ENCODE measurements around the gene ATP5F1C.
"Not testable (repeated sequence)": the region's sequence is repeated elsewhere in the genome, so short reads cannot be mapped to it uniquely, and the experiment has no call there.

Gene ATP5F1C

GRCh38 chr10:7795605-7796004 is 7.6 kb downstream of the ATP5F1C start:
- Histone ChIP-seq H3K4me3 (ENCODE audit: low read length) (no peak overlapping the region), H3K36me3 (ENCODE audit: insufficient read depth, low read length) (peaks cover 47% of the 10 kb centered on the region)

GRCh38 chr10:7797582-7797981 is 9.6 kb downstream of the ATP5F1C start:
- Histone ChIP-seq H3K4me1 (ENCODE audit: insufficient read depth, low read length) (no peaks in the 10 kb centered on the region), H3K27me3 (ENCODE audit: insufficient read depth, low read length) (no peaks in the 10 kb centered on the region), H3K36me3 (ENCODE audit: insufficient read depth, low read length) (peaks cover 64% of the 10 kb centered on the region), H3K9ac (ENCODE audit: low read depth, low read length) (no peak overlapping the region), H3K9me3 (ENCODE audit: insufficient read depth, low read depth, low read length) (no peaks in the 10 kb centered on the region), H3K27ac (ENCODE audit: low read depth, low read length) (no peak overlapping the region), H3K4me3 (ENCODE audit: low read length) (no peak overlapping the region)
- 92% methylated on average over 6 of the region's 6 CpGs for WGBS

More at GRCh38 chr10:7795605-7796004, 7.6 kb downstream of the ATP5F1C start:
- Histone ChIP-seq H3K27me3 (ENCODE audit: insufficient read depth, low read length) (no peaks in the 10 kb centered on the region), H3K9ac (ENCODE audit: low read depth, low read length) (no peak overlapping the region), H3K4me1 (ENCODE audit: insufficient read depth, low read length) (no peaks in the 10 kb centered on the region), H3K27ac (ENCODE audit: low read depth, low read length) (no peak overlapping the region), H3K9me3 (ENCODE audit: insufficient read depth, low read depth, low read length) (no peaks in the 10 kb centered on the region)
- WGBS: 92% methylated on average over 3 of the region's 4 CpGs

- no peaks in the 10 kb centered on the region for H3K27me3 ChIP-seq (ENCODE audit: insufficient read depth, low read length)
- peaks cover 90% of the 10 kb centered on the region for H3K36me3 ChIP-seq (ENCODE audit: insufficient read depth, low read length)
- 93% methylated on average over 4 of the region's 4 CpGs for WGBS
- H3K9me3 ChIP-seq (ENCODE audit: insufficient read depth, low read depth, low read length): no peaks in the 10 kb centered on the region
- no peak overlapping the region for H3K9ac ChIP-seq (ENCODE audit: low read depth, low read length)
- H3K4me3 ChIP-seq (ENCODE audit: low read length): no peak overlapping the region
- H3K27ac ChIP-seq (ENCODE audit: low read depth, low read length): no peak overlapping the region
- no peaks in the 10 kb centered on the region for H3K4me1 ChIP-seq (ENCODE audit: insufficient read depth, low read length)
These were observed 14.6 kb downstream of the ATP5F1C start for GRCh38 chr10:7802606-7803005.

- WGBS: 94% methylated on average over 6 of the region's 6 CpGs
- H3K4me1 ChIP-seq (ENCODE audit: insufficient read depth, low read length): no peaks in the 10 kb centered on the region
- no peak overlapping the region for H3K4me3 ChIP-seq (ENCODE audit: low read length)
- no peak overlapping the region for H3K9ac ChIP-seq (ENCODE audit: low read depth, low read length)
- no peak overlapping the region for H3K27ac ChIP-seq (ENCODE audit: low read depth, low read length)
- H3K27me3 ChIP-seq (ENCODE audit: insufficient read depth, low read length): no peaks in the 10 kb centered on the region
- H3K36me3 ChIP-seq (ENCODE audit: insufficient read depth, low read length): peaks cover 87% of the 10 kb centered on the region
- H3K9me3 ChIP-seq (ENCODE audit: insufficient read depth, low read depth, low read length): no peaks in the 10 kb centered on the region
These were observed 16.2 kb downstream of the ATP5F1C start for GRCh38 chr10:7804216-7804615.

GRCh38 chr10:7804741-7805140 is 16.8 kb downstream of the ATP5F1C start:
- whole genome bisulfite sequencing: 47% methylated on average over 2 of the region's 2 CpGs
- peaks cover 82% of the 10 kb centered on the region for H3K36me3 ChIP-seq (ENCODE audit: insufficient read depth, low read length)
- no peaks in the 10 kb centered on the region for H3K27me3 ChIP-seq (ENCODE audit: insufficient read depth, low read length)
- H3K4me1 ChIP-seq (ENCODE audit: insufficient read depth, low read length): no peaks in the 10 kb centered on the region
- no peak overlapping the region for H3K9ac ChIP-seq (ENCODE audit: low read depth, low read length)
- H3K27ac ChIP-seq (ENCODE audit: low read depth, low read length): no peak overlapping the region
- H3K4me3 ChIP-seq (ENCODE audit: low read length): no peak overlapping the region
- no peaks in the 10 kb centered on the region for H3K9me3 ChIP-seq (ENCODE audit: insufficient read depth, low read depth, low read length)

- H3K27ac ChIP-seq (ENCODE audit: low read depth, low read length): no peak overlapping the region
- H3K36me3 ChIP-seq (ENCODE audit: insufficient read depth, low read length): peaks cover 45% of the 10 kb centered on the region
- H3K4me1 ChIP-seq (ENCODE audit: insufficient read depth, low read length): no peaks in the 10 kb centered on the region
- 97% methylated on average over 3 of the region's 4 CpGs for WGBS
- H3K27me3 ChIP-seq (ENCODE audit: insufficient read depth, low read length): no peaks in the 10 kb centered on the region
- no peak overlapping the region for H3K9ac ChIP-seq (ENCODE audit: low read depth, low read length)
- H3K4me3 ChIP-seq (ENCODE audit: low read length): no peak overlapping the region
- no peaks in the 10 kb centered on the region for H3K9me3 ChIP-seq (ENCODE audit: insufficient read depth, low read depth, low read length)
These were observed 20.8 kb downstream of the ATP5F1C start for GRCh38 chr10:7808686-7809267.

- H3K9ac ChIP-seq (ENCODE audit: low read depth, low read length): no peak overlapping the region
- 90% methylated on average over 7 of the region's 7 CpGs for WGBS
- H3K27ac ChIP-seq (ENCODE audit: low read depth, low read length): no peak overlapping the region
- H3K36me3 ChIP-seq (ENCODE audit: insufficient read depth, low read length): peaks cover 30% of the 10 kb centered on the region
- H3K4me3 ChIP-seq (ENCODE audit: low read length): no peak overlapping the region
- H3K9me3 ChIP-seq (ENCODE audit: insufficient read depth, low read depth, low read length): no peaks in the 10 kb centered on the region
- no peaks in the 10 kb centered on the region for H3K4me1 ChIP-seq (ENCODE audit: insufficient read depth, low read length)
- H3K27me3 ChIP-seq (ENCODE audit: insufficient read depth, low read length): no peaks in the 10 kb centered on the region
These were observed 22.5 kb downstream of the ATP5F1C start for GRCh38 chr10:7810443-7810842.

- H3K4me3 ChIP-seq (ENCODE audit: low read length): no peak overlapping the region
- 90% methylated on average over 3 of the region's 5 CpGs for WGBS
- H3K9ac ChIP-seq (ENCODE audit: low read depth, low read length): no peak overlapping the region
- H3K36me3 ChIP-seq (ENCODE audit: insufficient read depth, low read length): peaks cover 27% of the 10 kb centered on the region
- no peaks in the 10 kb centered on the region for H3K27me3 ChIP-seq (ENCODE audit: insufficient read depth, low read length)
- H3K27ac ChIP-seq (ENCODE audit: low read depth, low read length): no peak overlapping the region
- H3K9me3 ChIP-seq (ENCODE audit: insufficient read depth, low read depth, low read length): no peaks in the 10 kb centered on the region
- H3K4me1 ChIP-seq (ENCODE audit: insufficient read depth, low read length): no peaks in the 10 kb centered on the region
These were observed 23.0 kb downstream of the ATP5F1C start for GRCh38 chr10:7811000-7811399.

- not testable (repeated sequence) for H3K4me3 ChIP-seq (ENCODE audit: low read length); H3K9ac ChIP-seq (ENCODE audit: low read depth, low read length); H3K9me3 ChIP-seq (ENCODE audit: insufficient read depth, low read depth, low read length); H3K27ac ChIP-seq (ENCODE audit: low read depth, low read length); H3K4me1 ChIP-seq (ENCODE audit: insufficient read depth, low read length); H3K27me3 ChIP-seq (ENCODE audit: insufficient read depth, low read length)
- WGBS: 83% methylated on average over 7 of the region's 7 CpGs
- peaks cover 20% of the 10 kb centered on the region for H3K36me3 ChIP-seq (ENCODE audit: insufficient read depth, low read length)
These were observed 23.8 kb downstream of the ATP5F1C start for GRCh38 chr10:7811743-7812142.

- 60% methylated on average over 3 of the region's 3 CpGs for WGBS
- Histone ChIP-seq H3K36me3 (ENCODE audit: insufficient read depth, low read length) (peaks cover 3% of the 10 kb centered on the region; the same call in 1 of the 2 replicates), H3K27ac (ENCODE audit: low read depth, low read length) (no peak overlapping the region), H3K9me3 (ENCODE audit: insufficient read depth, low read depth, low read length) (no peaks in the 10 kb centered on the region), H3K9ac (ENCODE audit: low read depth, low read length) (no peak overlapping the region), H3K4me1 (ENCODE audit: insufficient read depth, low read length) (0 out of 2 replicates have a peak, but pooled peaks cover 6% of the 10 kb centered on the region), H3K27me3 (ENCODE audit: insufficient read depth, low read length) (peaks cover 6% of the 10 kb centered on the region; the same call in 1 of the 2 replicates), H3K4me3 (ENCODE audit: low read length) (no peak overlapping the region)
These were observed 25.5 kb downstream of the ATP5F1C start for GRCh38 chr10:7813481-7813880.

GRCh38 chr10:7817576-7817975 is 29.6 kb downstream of the ATP5F1C start:
- Histone ChIP-seq H3K27me3 (ENCODE audit: insufficient read depth, low read length) (peaks cover 6% of the 10 kb centered on the region; the same call in 1 of the 2 replicates), H3K9ac (ENCODE audit: low read depth, low read length) (peak overlapping the region; percentile 72), H3K4me1 (ENCODE audit: insufficient read depth, low read length) (peaks cover 14% of the 10 kb centered on the region; the same call in 1 of the 2 replicates), H3K4me3 (ENCODE audit: low read length) (peak overlapping the region; percentile 100), H3K27ac (ENCODE audit: low read depth, low read length) (no peak overlapping the region; the same call in 1 of the 2 replicates), H3K9me3 (ENCODE audit: insufficient read depth, low read depth, low read length) (no peaks in the 10 kb centered on the region), H3K36me3 (ENCODE audit: insufficient read depth, low read length) (peaks cover 8% of the 10 kb centered on the region; the same call in 1 of the 2 replicates)
- WGBS: 15% methylated on average over 11 of the region's 12 CpGs

GRCh38 chr10:7817984-7818294 is 30.0 kb downstream of the ATP5F1C start:
- H3K9me3 ChIP-seq (ENCODE audit: insufficient read depth, low read depth, low read length): no peaks in the 10 kb centered on the region
- peaks cover 10% of the 10 kb centered on the region; the same call in 1 of the 2 replicates for H3K36me3 ChIP-seq (ENCODE audit: insufficient read depth, low read length)
- H3K4me1 ChIP-seq (ENCODE audit: insufficient read depth, low read length): peaks cover 14% of the 10 kb centered on the region; the same call in 1 of the 2 replicates
- no peak overlapping the region; the same call in 1 of the 2 replicates for H3K27ac ChIP-seq (ENCODE audit: low read depth, low read length)
- under 1% methylated on average over 10 of the region's 10 CpGs for WGBS
- H3K4me3 ChIP-seq (ENCODE audit: low read length): peak overlapping the region; percentile 100
- H3K9ac ChIP-seq (ENCODE audit: low read depth, low read length): peak overlapping the region; percentile 72
- H3K27me3 ChIP-seq (ENCODE audit: insufficient read depth, low read length): peaks cover 6% of the 10 kb centered on the region; the same call in 1 of the 2 replicates
